ENCODE data around the gene CHST12.

CHST12 gene

DNA sequence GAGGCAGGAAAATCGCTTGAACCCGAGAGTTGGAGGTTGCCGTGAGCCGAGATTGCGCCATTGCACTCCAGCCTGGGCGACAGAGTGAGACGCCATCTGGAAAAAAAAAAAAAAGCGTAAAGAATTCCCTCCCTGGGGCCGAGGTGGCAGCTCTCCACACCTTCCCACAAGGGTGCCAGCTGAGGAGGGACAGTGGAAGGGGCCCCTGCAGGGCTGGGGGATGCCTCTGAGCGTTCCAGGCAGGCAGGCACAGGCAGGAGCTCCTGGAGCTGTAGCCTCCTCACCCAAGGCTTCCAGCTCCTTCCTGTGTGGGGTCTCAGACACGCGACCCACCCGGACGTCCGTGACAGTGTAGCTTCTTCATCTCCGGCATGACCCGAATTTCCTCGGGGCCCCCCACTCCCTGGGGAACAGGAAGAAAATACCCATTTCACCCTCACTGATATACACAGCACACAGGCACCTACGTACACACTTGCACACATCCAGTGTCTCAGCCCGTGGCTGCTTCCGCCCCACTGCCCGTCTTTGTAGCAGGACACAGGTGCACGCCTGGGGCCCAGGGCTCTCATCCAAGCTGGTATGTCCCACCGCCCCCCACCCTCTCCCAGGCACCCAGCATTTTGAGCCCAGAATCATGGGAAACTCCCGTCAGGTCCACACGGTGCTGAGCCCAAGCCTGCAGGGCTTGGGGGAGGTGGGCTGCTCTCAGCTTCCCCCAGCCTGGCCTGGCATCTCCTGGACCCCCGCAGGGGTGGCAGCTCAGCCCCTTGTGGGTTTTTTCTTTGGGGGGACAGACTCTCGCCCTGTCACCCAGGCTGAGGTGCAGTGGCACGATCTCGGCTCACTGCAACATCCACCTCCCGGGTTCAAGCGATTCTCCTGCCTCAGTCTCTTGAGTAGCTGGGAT lies 47.0 kb downstream of the CHST12 start:
- peaks cover 9% of the 10 kb centered on the region for H3K4me1 ChIP-seq (ENCODE audit: control insufficient read depth, low read length)
- H3K79me2 ChIP-seq (ENCODE audit: control insufficient read depth, low read length): no peaks in the 10 kb centered on the region
- no peak overlapping the region for H3K4me2 ChIP-seq (ENCODE audit: low read length)
- peaks cover 10% of the 10 kb centered on the region for H3K27me3 ChIP-seq (ENCODE audit: control insufficient read depth, low read length)
- H3F3A ChIP-seq (ENCODE audit: control insufficient read depth, insufficient read depth): 0 out of 2 replicates have a peak, but pooled peaks cover 2% of the 10 kb centered on the region
- H3K9me2 ChIP-seq (replicated peaks; ENCODE audit: control insufficient read depth, low read length): no peaks in the 10 kb centered on the region
- H4K20me1 ChIP-seq (ENCODE audit: control insufficient read depth, insufficient read depth, low read depth, low read length): no peaks in the 10 kb centered on the region
- H3K4me3 ChIP-seq (ENCODE audit: low read length): no peak overlapping the region
- TF ChIP-seq CTCF (IDR thresholded peaks at IDR 0.05; ENCODE audit: low read depth, low read length, poor library complexity, severe bottlenecking): no peak
- TF ChIP-seq EZH2phosphoT487 (IDR thresholded peaks at IDR 0.05; ENCODE audit: borderline replicate concordance, low read length): no peak
- no peaks in the 10 kb centered on the region for H3K36me3 ChIP-seq (ENCODE audit: control insufficient read depth, low read length)
- H3K27ac ChIP-seq (ENCODE audit: low read depth, low read length): no peak overlapping the region
- H3K9me3 ChIP-seq (ENCODE audit: control insufficient read depth, insufficient read depth, low read length): no peaks in the 10 kb centered on the region

- H3K79me2 ChIP-seq (ENCODE audit: control insufficient read depth, low read length): no peaks in the 10 kb centered on the region
- H3K4me1 ChIP-seq (ENCODE audit: control insufficient read depth, low read length): peaks cover 9% of the 10 kb centered on the region
- H3K27me3 ChIP-seq (ENCODE audit: control insufficient read depth, low read length): peaks cover 10% of the 10 kb centered on the region
- peak overlapping the region; percentile 61 for H3K4me2 ChIP-seq (ENCODE audit: low read length)
- H3F3A ChIP-seq (ENCODE audit: control insufficient read depth, insufficient read depth): peaks cover 2% of the 10 kb centered on the region; the same call in 1 of the 2 replicates
- no peaks in the 10 kb centered on the region for H3K36me3 ChIP-seq (ENCODE audit: control insufficient read depth, low read length)
- TF ChIP-seq CTCF (IDR thresholded peaks at IDR 0.05; ENCODE audit: low read depth, low read length, poor library complexity, severe bottlenecking) (peak; percentile 93), EZH2phosphoT487 (IDR thresholded peaks at IDR 0.05; ENCODE audit: borderline replicate concordance, low read length) (no peak)
- no peaks in the 10 kb centered on the region for H3K9me3 ChIP-seq (ENCODE audit: control insufficient read depth, insufficient read depth, low read length)
- H3K9me2 ChIP-seq (replicated peaks; ENCODE audit: control insufficient read depth, low read length): no peaks in the 10 kb centered on the region
- H3K27ac ChIP-seq (ENCODE audit: low read depth, low read length): no peak overlapping the region
- peak overlapping the region; percentile 29; the same call in 1 of the 2 replicates for H3K4me3 ChIP-seq (ENCODE audit: low read length)
- H4K20me1 ChIP-seq (ENCODE audit: control insufficient read depth, insufficient read depth, low read depth, low read length): no peaks in the 10 kb centered on the region
Measured at GRCh38 chr7:2451171-2452073, 48.0 kb downstream of the CHST12 start.

DNA sequence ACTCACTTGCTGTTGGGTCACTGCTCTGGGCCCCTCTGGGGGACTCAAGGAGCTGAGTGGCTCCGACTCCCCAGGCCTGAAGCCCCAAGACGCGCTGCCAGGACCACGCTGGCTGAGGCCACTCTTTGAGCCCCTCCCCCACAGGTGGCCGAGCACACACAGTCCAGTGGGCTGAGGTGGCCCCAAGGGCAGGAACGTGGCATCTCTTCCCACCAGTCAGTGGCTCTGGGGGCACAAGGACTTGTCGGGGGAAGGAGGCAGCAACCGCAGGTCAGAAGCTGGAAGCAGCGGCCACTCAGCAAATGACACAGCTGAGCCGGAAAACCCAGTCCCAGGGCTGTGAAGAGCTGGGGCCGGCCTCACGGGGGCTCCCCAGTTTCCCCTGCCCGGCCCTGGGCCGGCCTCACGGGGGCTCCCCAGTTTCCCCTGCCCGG lies 48.7 kb downstream of the CHST12 start:
- H3F3A ChIP-seq (ENCODE audit: control insufficient read depth, insufficient read depth): peaks cover 2% of the 10 kb centered on the region; the same call in 1 of the 2 replicates
- H3K79me2 ChIP-seq (ENCODE audit: control insufficient read depth, low read length): no peaks in the 10 kb centered on the region
- peak overlapping the region; percentile 29; the same call in 1 of the 2 replicates for H3K4me3 ChIP-seq (ENCODE audit: low read length)
- TF ChIP-seq EZH2phosphoT487 (IDR thresholded peaks at IDR 0.05; ENCODE audit: borderline replicate concordance, low read length): no peak
- no peak for TF ChIP-seq CTCF (IDR thresholded peaks at IDR 0.05; ENCODE audit: low read depth, low read length, poor library complexity, severe bottlenecking)
- H3K27ac ChIP-seq (ENCODE audit: low read depth, low read length): no peak overlapping the region
- no peaks in the 10 kb centered on the region for H4K20me1 ChIP-seq (ENCODE audit: control insufficient read depth, insufficient read depth, low read depth, low read length)
- H3K36me3 ChIP-seq (ENCODE audit: control insufficient read depth, low read length): no peaks in the 10 kb centered on the region
- no peaks in the 10 kb centered on the region for H3K9me3 ChIP-seq (ENCODE audit: control insufficient read depth, insufficient read depth, low read length)
- peak overlapping the region; percentile 61 for H3K4me2 ChIP-seq (ENCODE audit: low read length)
- H3K27me3 ChIP-seq (ENCODE audit: control insufficient read depth, low read length): peaks cover 10% of the 10 kb centered on the region
- H3K9me2 ChIP-seq (replicated peaks; ENCODE audit: control insufficient read depth, low read length): no peaks in the 10 kb centered on the region
- peaks cover 9% of the 10 kb centered on the region for H3K4me1 ChIP-seq (ENCODE audit: control insufficient read depth, low read length)
